NT2/D1 (cell line): ENCODE results near the gene ZNF234.

Experiments used
- SUZ12 ChIP-seq: IDR thresholded peaks from 2 replicates; pipeline ENCODE4 v1.6.1; 2011; ENCODE audit not compliant: insufficient read length, insufficient read depth; ENCODE audit errors: extremely low read depth
- YY1 ChIP-seq: IDR thresholded peaks from 2 replicates; pipeline ENCODE4 v1.6.1; 2011; ENCODE audit not compliant: insufficient read length, insufficient read depth

- TF ChIP-seq YY1 (no peak), SUZ12 (no peak)
Measured at GRCh38 chr19:44141191-44142058, at the start of gene ZNF234.
